Epidermal melanocyte (primary cell): Measurements from ENCODE around the gene CHAT.
"Not testable (repeated sequence)": the region's sequence is repeated elsewhere in the genome, so short reads cannot be mapped to it uniquely, and the experiment has no call there.

Source experiments
- DNase-seq: peaks from one replicate; pipeline ENCODE4 v3.0.0; 2011; ENCODE audit warnings: low spot score; ENCODE audit not compliant: insufficient read length

The CHAT gene

GRCh38 chr10:49651917-49652316 is 38.1 kb downstream of the CHAT start:
- no peak for DNase-seq

DNA sequence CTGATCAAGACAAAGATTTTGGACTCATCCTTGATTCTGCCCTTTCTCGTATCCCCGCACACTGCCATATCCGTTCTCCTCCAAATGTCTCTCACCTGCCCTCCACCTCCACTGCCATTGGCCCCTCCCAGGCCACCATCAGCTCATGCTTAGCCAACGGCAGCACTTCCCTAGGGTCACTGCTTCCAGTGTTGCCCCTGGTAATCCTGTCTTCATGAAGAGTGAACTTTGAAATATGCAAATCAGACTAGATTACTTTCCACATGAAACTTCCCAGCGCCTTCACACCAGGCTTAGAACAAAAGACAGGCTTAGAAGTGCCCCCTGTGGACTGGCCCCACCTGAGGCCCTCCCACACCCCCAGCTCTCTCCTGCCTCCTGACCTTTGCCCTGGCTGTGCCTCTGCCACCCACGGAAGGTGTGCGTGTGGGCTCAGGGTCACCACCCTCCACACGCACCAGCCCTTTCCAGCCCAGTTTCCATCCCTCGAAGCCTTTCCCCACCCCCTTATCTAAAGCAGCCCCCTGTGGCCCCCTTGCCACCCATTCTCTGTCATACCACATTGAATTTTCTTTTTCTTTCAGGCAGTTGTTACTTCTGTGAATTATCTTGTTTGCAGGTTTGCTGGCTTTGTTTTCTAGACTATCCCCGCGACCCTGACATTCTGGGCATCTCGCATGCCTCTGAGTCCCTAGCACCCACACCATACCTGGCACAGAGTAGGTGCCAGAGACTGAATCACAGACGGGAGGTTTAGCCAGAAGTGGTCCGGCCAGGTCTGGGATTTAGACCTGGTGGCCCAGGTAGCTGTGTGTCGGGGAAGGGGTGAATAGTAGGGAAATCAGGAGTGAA is 38.8 kb downstream of the CHAT start:
- no peak for DNase-seq

DNA sequence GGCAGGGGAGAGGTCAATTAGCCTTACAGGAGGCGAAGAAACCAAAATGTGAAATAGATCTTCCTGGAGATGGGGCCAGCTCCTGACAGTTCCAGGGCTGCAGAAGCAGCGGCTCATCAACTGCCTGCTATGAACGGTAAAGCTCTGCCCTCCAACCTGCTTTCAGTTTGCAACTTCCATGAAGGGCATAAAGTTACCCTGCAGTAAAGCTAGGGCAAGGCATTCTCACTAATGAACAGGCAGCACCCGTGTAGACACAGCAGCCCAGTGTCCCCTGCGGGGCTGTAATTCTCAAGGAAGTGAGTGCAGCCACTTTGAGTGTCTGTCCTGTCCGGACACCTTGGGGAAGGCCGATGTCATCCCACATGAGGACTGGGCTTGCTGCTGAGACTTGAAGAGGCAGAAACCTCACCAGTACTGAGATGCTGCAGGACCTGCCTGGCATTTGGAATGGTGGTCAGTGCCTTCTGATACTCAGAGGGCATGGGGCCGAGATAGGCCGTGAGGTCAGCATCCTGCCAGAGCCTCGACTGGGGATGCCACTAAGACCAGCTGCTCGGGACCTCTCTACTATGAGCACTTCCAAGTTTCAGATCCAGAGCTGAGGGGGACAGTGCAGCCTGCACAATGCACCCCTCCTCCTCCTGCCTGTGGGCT is 39.6 kb downstream of the CHAT start:
- DNase-seq = no peak

DNA sequence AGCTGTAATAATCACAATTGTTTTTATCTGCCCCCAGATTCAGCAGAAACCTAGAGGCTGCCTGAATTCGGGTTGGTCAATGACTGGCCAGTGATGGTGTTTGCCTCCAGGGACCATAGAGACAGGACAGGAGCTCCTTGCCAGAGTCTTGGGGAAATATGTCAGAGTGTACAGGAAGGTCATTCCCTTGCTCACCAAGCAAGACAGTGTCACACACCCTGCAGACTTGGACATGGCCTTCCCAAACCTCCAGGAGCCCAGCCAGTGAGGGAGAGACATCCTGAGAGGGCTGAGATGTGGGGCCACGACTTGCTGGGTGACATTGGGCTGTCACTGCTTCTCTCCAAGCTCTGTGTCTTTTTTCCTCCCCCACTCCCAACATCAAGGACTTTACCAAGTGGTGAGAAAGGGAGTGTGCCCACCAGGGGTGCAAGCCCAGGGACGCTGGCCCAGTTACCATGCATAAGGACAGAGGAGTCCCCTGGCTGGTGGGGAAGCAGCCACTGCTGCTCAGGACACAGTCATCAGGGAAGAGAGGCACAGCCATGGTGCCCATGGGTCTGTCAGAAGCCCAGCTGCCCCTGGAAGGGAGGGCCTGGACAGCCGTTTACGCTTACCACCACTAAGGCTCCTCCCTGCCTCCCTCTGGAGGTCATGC is 40.3 kb downstream of the CHAT start:
- no peak for DNase-seq

GRCh38 chr10:49655099-49655498 is 41.3 kb downstream of the CHAT start:
- DNase-seq = no peak

DNA sequence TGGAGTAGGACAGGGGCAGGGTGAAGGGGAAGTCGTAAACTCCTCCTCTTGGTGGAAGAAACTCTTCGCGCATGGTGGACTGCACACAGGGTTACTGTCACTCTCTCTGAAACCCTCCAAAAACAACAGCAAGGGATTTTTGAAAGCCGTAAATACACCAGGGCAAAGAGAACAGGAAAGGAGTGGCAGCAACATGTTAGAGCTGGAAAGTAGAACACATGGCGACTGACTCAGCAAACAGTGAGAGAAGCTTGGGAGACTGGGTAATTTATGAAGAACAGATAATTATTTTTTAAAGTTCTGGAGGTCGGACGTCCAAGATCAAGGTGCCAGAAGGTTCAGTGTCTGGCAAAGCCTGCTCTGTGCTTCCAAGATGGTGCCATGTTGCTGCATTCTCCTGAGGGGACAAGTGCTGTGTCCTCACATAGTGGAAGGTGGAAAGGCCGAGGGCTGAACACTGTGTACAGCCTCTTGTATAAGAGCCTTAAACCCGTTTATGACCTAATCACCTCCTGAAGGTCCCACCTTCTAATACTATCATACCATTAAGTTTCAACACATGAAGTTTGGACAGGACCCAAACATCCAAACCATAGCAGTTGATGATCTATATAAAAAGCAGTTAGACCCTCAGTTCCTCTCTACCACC is 43.1 kb downstream of the CHAT start:
- DNase-seq = no peak

DNA sequence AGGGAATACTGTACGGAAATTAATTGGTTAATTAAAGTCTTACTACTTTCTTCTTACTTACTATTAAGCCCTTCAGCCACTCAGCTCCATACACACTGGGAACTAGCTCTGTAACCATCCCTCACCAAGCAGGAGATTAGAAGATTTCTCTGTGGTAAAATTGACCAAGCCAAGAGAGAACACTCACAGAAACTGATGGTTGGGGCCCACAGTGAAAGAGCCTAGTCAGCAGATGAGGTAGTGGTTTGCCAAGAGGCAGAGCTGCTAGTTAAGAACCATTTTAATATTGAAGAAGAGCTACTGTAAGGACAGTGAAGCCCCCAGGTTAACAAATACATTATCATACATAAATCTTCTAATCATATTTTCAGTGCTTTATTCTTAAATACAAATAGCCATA is 43.8 kb downstream of the CHAT start:
- no peak for DNase-seq

- DNase-seq = no peak
Observed at GRCh38 chr10:49661140-49661856, 47.5 kb downstream of the CHAT start.

GRCh38 chr10:49662169-49662830 is 48.5 kb downstream of the CHAT start:
- no peak for DNase-seq

- DNase-seq = no peak
Observed at GRCh38 chr10:49663596-49663995, 49.8 kb downstream of the CHAT start.

- no peak for DNase-seq
Observed at GRCh38 chr10:49664006-49664841, 50.4 kb downstream of the CHAT start.

- no peak for DNase-seq
Observed at GRCh38 chr10:49664842-49665355, 51.1 kb downstream of the CHAT start.

DNA sequence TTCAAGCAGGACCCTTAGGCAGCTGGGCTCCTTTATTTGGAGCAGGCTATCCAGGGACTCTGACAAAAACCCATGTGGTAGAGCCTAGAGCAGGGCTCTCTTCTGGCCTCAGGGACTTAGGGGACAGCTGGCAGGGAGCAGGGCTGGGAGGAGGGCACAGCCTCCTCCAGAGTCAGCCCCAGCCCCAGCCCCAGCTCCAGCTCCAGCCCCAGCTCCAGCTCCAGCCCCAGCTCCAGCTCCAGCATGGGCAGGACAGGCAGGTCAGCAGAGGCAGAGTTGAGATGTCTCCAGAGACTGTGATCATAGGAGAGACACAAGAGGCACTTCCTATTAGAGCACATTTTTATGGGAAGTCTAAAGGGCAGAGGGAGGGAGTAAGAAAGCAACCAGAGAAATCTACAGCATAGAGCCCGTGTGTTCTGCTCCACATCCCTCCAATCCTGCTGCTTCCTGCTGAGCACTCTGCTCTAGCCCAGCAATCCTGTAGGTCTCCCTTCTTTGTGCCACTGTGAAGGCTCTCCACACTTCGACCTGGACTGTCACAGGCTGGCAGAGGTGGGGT is 52.3 kb downstream of the CHAT start:
- no peak for DNase-seq

GRCh38 chr10:49666685-49667084 is 52.8 kb downstream of the CHAT start:
- DNase-seq = no peak

DNA sequence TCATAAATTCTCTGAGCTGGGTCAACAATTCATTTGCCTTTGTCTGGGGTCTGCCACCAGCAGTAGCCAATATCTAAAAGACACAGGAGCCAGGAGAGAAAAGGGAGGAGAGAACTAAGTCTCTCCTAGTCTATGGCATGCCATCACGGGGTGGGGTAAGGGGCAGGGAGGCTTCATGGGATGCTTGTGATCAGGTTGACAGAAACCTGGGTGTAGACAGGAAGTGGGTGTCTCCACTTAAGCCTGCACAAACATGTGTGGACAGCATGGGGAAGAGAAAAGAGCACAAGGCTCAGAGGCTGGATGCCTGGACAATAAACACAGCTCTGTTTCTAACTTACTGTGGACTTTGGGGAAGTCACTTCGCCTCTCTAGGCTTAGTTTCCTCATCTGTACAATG is 54.2 kb downstream of the CHAT start:
- no peak for DNase-seq

- no peak for DNase-seq
Observed at GRCh38 chr10:49668684-49669083, 54.8 kb downstream of the CHAT start.

DNA sequence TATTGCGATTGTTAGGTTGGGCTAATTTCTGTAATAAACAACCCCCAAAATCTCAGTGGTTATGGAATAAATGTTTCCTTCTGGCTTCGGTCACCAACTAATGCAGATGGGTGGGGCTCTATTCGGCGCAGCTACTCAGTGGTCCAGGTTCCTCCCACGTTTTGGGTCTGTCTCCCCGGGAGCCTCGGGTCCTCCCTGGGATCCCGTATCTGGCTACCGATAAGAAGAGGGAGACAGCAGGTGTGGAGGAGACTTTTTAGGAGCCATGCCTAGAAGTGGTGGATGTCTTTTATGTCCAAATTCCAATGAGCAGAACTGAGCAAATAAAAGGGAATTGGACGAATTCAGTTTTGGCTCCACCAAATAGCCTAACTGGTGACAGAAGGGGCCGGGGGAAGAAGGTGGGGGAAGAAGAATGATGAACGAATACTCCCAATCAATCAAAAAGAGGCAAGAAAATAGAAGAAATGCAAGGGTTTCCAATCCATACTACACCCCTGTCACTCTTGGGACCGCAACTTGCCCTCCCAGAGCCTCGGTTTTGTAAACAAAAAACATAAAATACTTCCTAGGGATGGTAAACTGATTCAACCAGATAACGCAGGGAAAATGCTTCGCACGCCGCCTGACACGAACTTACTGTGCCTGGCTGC is 65.1 kb downstream of the CHAT start:
- no peak for DNase-seq

DNA sequence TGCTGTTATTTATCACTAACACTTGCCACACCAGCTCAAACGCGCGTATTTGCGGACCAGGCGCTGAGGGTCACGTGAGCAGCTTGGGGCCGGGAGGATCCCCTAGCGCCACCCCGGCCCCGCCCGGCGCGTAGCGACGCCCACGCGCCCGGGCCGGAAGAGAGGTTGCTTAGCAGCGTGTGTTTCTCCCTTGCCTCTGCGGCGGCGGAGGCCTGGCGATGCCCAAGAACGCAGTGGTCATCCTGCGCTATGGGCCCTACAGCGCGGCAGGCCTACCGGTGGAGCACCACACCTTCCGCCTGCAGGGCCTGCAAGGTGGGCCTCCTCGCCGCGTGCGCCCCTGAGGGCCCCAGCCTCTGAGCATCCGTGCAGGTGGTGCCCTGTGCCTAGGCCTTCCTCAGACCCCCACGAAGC is 65.7 kb downstream of the CHAT start, which contains the start of gene C10orf53:
Gene C10orf53 (plus strand): TSS at position 172 of the 414 bp plus-strand sequence. CDS start 47 bp downstream, at position 219.
- no peak for DNase-seq

DNA sequence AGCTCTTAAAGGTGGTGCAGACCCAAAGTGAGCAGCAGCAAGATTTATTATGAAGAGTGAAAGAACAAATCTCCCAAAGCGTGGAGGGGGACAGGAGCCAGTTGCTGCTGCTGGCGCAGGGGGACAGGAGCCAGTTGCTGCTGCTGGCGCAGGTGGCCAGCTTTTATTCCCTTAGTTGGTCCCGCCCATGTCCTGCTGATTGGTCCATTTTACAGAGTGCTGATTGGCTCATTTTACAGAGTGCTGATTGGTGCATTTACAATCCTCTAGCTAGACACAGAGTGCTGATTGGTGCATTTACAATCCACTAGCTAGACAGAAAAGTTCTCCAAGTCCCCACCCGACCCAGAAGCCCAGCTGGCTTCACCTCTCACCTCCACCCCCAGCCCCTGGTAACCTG is 68.6 kb downstream of the CHAT start:
- DNase-seq = not testable (repeated sequence)
